IMR-90 (cell line): ENCODE data around the gene TRIM25. TPM values are rescaled to one million over a fixed set of nuclear protein-coding genes. Genes with fewer than 3 reads are reported as not detected.

ENCODE experiments used
- ATAC-seq: fragments of 200-7000 bp; cut with Tn5 transposase; 2 replicates; pipeline ENCODE4 v1.9.1; 2020; ENCODE audit warnings: low read depth, mild to moderate bottlenecking, moderate library complexity
- BruUV-seq: library from RNA; stranded (reverse); fragments of 400-500 nt; replicated peaks from 2 replicates; lab custom pipeline; 2021; lab: Mats Ljungman, UMichigan
- CTCF ChIA-PET: fragments of 300-600 bp; formaldehyde crosslinking; extraction: SDS; loops from one replicate; lab custom pipeline; 2021; ENCODE audit warnings: antibody characterized with exemption; lab: Yijun Ruan, JAX
- POLR2A ChIA-PET: fragments of 300-600 bp; sonication (Branson Sonifier 250); formaldehyde crosslinking; loops from one replicate; lab custom pipeline; 2022; ENCODE audit warnings: antibody characterized with exemption; ENCODE audit not compliant: unreplicated experiment; lab: Charles Lee
- DNase-seq: peaks from one replicate; pipeline ENCODE4 v3.0.0; 2013
- H2AFZ ChIP-seq: replicated peaks from 2 replicates; pipeline ENCODE3; 2013; ENCODE audit warnings: low read length, mild to moderate bottlenecking; ENCODE audit not compliant: poor library complexity
- H2AK5ac ChIP-seq: 2 replicates; pipeline ENCODE4 v1.6.1; 2013; ENCODE audit warnings: low read depth, low read length, inconsistent platforms
- H2AK9ac ChIP-seq: replicated peaks from 2 replicates; pipeline ENCODE3; 2013; ENCODE audit warnings: mild to moderate bottlenecking, low read depth, low read length, moderate library complexity; ENCODE audit not compliant: poor library complexity
- H2BK120ac ChIP-seq: 2 replicates; pipeline ENCODE4 v1.6.1; 2013; ENCODE audit warnings: low read depth, low read length, inconsistent platforms
- H2BK15ac ChIP-seq: 3 replicates; pipeline ENCODE4 v1.6.1; 2013; ENCODE audit warnings: low read depth, low read length, inconsistent platforms
- H2BK20ac ChIP-seq: 2 replicates; pipeline ENCODE4 v1.6.1; 2013; ENCODE audit warnings: low read depth, mild to moderate bottlenecking, inconsistent platforms, low read length, moderate library complexity
- H2BK5ac ChIP-seq: 2 replicates; pipeline ENCODE4 v1.6.1; 2013; ENCODE audit warnings: mild to moderate bottlenecking, low read depth, low read length, inconsistent platforms; ENCODE audit not compliant: poor library complexity, severe bottlenecking
- H3K14ac ChIP-seq: replicated peaks from 2 replicates; pipeline ENCODE4 v1.6.1; 2013; ENCODE audit warnings: low read depth, low read length, inconsistent platforms
- H3K18ac ChIP-seq: 2 replicates; pipeline ENCODE4 v1.6.1; 2013; ENCODE audit warnings: low read depth, low read length, control low read depth
- H3K23ac ChIP-seq: 2 replicates; pipeline ENCODE4 v1.6.1; 2013; ENCODE audit warnings: low read depth, low read length, inconsistent platforms
- H3K27ac ChIP-seq: 2 replicates; pipeline ENCODE4 v1.5.1; 2013; ENCODE audit warnings: mild to moderate bottlenecking, control low read depth, low read length; ENCODE audit not compliant: insufficient read depth
- H3K27me3 ChIP-seq: 2 replicates; pipeline ENCODE4 v1.6.1; 2013; ENCODE audit warnings: low read length; ENCODE audit not compliant: control insufficient read depth, insufficient read depth
- H3K36me3 ChIP-seq: 2 replicates; pipeline ENCODE4 v1.6.1; 2013; ENCODE audit warnings: low read length, mixed read lengths; ENCODE audit not compliant: control insufficient read depth, insufficient read depth
- H3K4ac ChIP-seq: 2 replicates; pipeline ENCODE4 v1.6.1; 2013; ENCODE audit warnings: low read depth, low read length, inconsistent platforms
- H3K4me1 ChIP-seq: 2 replicates; pipeline ENCODE4 v1.6.1; 2013; ENCODE audit warnings: low read length, mixed read lengths; ENCODE audit not compliant: control insufficient read depth, insufficient read depth
- H3K4me2 ChIP-seq: 2 replicates; pipeline ENCODE4 v1.6.1; 2013; ENCODE audit warnings: low read depth, mild to moderate bottlenecking, control low read depth, low read length, moderate library complexity
- H3K4me3 ChIP-seq: 2 replicates; pipeline ENCODE4 v1.5.1; 2013; ENCODE audit warnings: low read depth, mild to moderate bottlenecking, control low read depth, low read length, moderate library complexity; ENCODE audit not compliant: insufficient read depth
- H3K56ac ChIP-seq: 2 replicates; pipeline ENCODE4 v1.6.1; 2013; ENCODE audit warnings: low read length, inconsistent platforms; ENCODE audit not compliant: insufficient read depth; ENCODE audit errors: extremely low read depth
- H3K79me1 ChIP-seq, 2 experiments: 2 replicates each; pipeline ENCODE4 v1.6.1; 2013; ENCODE audit warnings: low read length in 2 of 2, inconsistent platforms in 1 of 2, low read depth in 1 of 2
- H3K9ac ChIP-seq: 2 replicates; pipeline ENCODE4 v1.6.1; 2013; ENCODE audit warnings: low read depth, low read length, control low read depth
- H3K9me1 ChIP-seq: 2 replicates; pipeline ENCODE4 v1.6.1; 2013; ENCODE audit warnings: low read length, inconsistent platforms; ENCODE audit not compliant: insufficient read depth
- H3K9me3 ChIP-seq: 2 replicates; pipeline ENCODE4 v1.6.1; 2013; ENCODE audit warnings: low read length; ENCODE audit not compliant: control insufficient read depth, insufficient read depth
- H4K20me1 ChIP-seq: 2 replicates; pipeline ENCODE4 v1.6.1; 2013; ENCODE audit warnings: low read length, inconsistent platforms; ENCODE audit not compliant: insufficient read depth
- H4K5ac ChIP-seq: 2 replicates; pipeline ENCODE4 v1.6.1; 2013; ENCODE audit warnings: mild to moderate bottlenecking, low read depth, low read length, control low read depth
- H4K8ac ChIP-seq, 2 experiments: 2 replicates each; pipeline ENCODE4 v1.6.1; 2013; ENCODE audit warnings: low read depth in 2 of 2, low read length in 2 of 2, control low read depth in 1 of 2, inconsistent platforms in 1 of 2
- H4K91ac ChIP-seq: 2 replicates; pipeline ENCODE4 v1.6.1; 2013; ENCODE audit warnings: low read depth, low read length, inconsistent platforms; ENCODE audit not compliant: insufficient read depth
- BHLHE40 ChIP-seq: fragments of 150-350 bp; IDR thresholded peaks from 2 replicates; pipeline ENCODE4 v1.6.1; 2016; ENCODE audit warnings: mild to moderate bottlenecking, low read depth, low read length
- CEBPB ChIP-seq: IDR thresholded peaks from 2 replicates; pipeline ENCODE4 v1.6.1; 2012; ENCODE audit warnings: low read depth, low read length, improper control_type of control experiment
- CHD1 ChIP-seq: IDR thresholded peaks from 2 replicates; pipeline ENCODE4 v1.6.1; 2012; ENCODE audit warnings: low read depth, low read length, improper control_type of control experiment
- CTCF ChIP-seq: conservative IDR thresholded peaks from 2 replicates; pipeline ENCODE4 v1.5.1; 2012; ENCODE audit warnings: mild to moderate bottlenecking, low read depth, low read length, improper control_type of control experiment
- ELK1 ChIP-seq: fragments of 150-350 bp; IDR thresholded peaks from 2 replicates; pipeline ENCODE4 v1.6.1; 2016; ENCODE audit warnings: low read depth, mild to moderate bottlenecking, low read length, moderate library complexity, borderline replicate concordance
- FOS ChIP-seq: fragments of 150-350 bp; IDR thresholded peaks from 2 replicates; pipeline ENCODE4 v1.6.1; 2016; ENCODE audit warnings: low read depth, low read length
- MAFK ChIP-seq: IDR thresholded peaks from 2 replicates; pipeline ENCODE4 v1.6.1; 2012; ENCODE audit warnings: low read depth, low read length, improper control_type of control experiment
- MAZ ChIP-seq: IDR thresholded peaks from 2 replicates; pipeline ENCODE4 v1.6.1; 2012; ENCODE audit warnings: low read depth, mild to moderate bottlenecking, low read length, improper control_type of control experiment, moderate library complexity, borderline replicate concordance
- MXI1 ChIP-seq: IDR thresholded peaks from 2 replicates; pipeline ENCODE4 v1.6.1; 2012; ENCODE audit warnings: low read depth, mild to moderate bottlenecking, low read length, moderate library complexity, borderline replicate concordance
- NFE2L2 ChIP-seq: fragments of 150-350 bp; IDR thresholded peaks from 2 replicates; pipeline ENCODE4 v1.6.1; 2016; ENCODE audit warnings: low read depth, mild to moderate bottlenecking, low read length
- POLR2A ChIP-seq: IDR thresholded peaks from 2 replicates; pipeline ENCODE4 v1.6.1; 2012; ENCODE audit warnings: mild to moderate bottlenecking, low read depth, low read length
- RAD21 ChIP-seq: IDR thresholded peaks from 2 replicates; pipeline ENCODE4 v1.6.1; 2012; ENCODE audit warnings: low read length, improper control_type of control experiment
- RCOR1 ChIP-seq: IDR thresholded peaks from 2 replicates; pipeline ENCODE4 v1.6.1; 2012; ENCODE audit warnings: mild to moderate bottlenecking, low read length, improper control_type of control experiment; ENCODE audit not compliant: insufficient replicate concordance
- RFX5 ChIP-seq: IDR thresholded peaks from 2 replicates; pipeline ENCODE4 v1.8.0; 2012; ENCODE audit warnings: low read depth, mild to moderate bottlenecking, low read length, moderate library complexity
- SMC3 ChIP-seq: fragments of 150-350 bp; IDR thresholded peaks from 2 replicates; pipeline ENCODE4 v1.6.1; 2016; ENCODE audit warnings: low read depth, mild to moderate bottlenecking, antibody characterized with exemption, low read length, moderate library complexity
- WGBS, 2 experiments: methylation state at CpG; one replicate each; pipeline versions ENCODE4 v1.1.5 to v1.1.7; 2013; ENCODE audit warnings: missing lambda C conversion rate in 2 of 2; ENCODE audit not compliant: insufficient read length in 1 of 2; ENCODE audit errors: extremely low coverage in 2 of 2; 5-methylcytosine and 5-hydroxymethylcytosine counted together
- dilution Hi-C: fragments of 300-500 bp; cut with HindIII; formaldehyde crosslinking; loops from one replicate; pipeline ENCODE4 v1.14.3; 2018; ENCODE audit warnings: low sequenced_read_pairs; ENCODE audit not compliant: unreplicated experiment
- in situ Hi-C: fragments of 300-500 bp; cut with MboI; formaldehyde crosslinking; loops from 3 replicates; pipeline ENCODE4 v1.14.3; 2019; ENCODE audit warnings: low sequenced_read_pairs, inconsistent platforms, mixed read lengths
- intact Hi-C: fragments of 100-400 bp; cut with micrococcal nuclease; formaldehyde crosslinking; loops from 2 replicates; pipeline ENCODE4 v1.10.0; 2022
- polyA plus RNA-seq, 3 experiments: library from polyadenylated mRNA; depleted of rRNA; stranded (reverse); fragments of >200 nt; gene quantifications; 2 replicates each; pipeline ENCODE4 v1.2.3, GENCODE V29; 2012; ENCODE audit warnings: low replicate concordance in 1 of 3
- total RNA-seq: library from RNA; depleted of rRNA; stranded (reverse); fragments of >200 nt; gene quantifications from 2 replicates; pipeline ENCODE4 v1.2.3, GENCODE V29; 2012
- TF ChIP-seq, protein P1 (sequence below): fragments of 150-350 bp; IDR thresholded peaks from 2 replicates; pipeline ENCODE4 v1.6.1; 2017; ENCODE audit warnings: mild to moderate bottlenecking, antibody characterized with exemption, low read length, low read depth

The TRIM25 gene
- total and polyA plus RNA-seq, 2 of the 4 experiments (the other 2 are of a cell fraction) = 25.5 to 27.5 TPM

DNA sequence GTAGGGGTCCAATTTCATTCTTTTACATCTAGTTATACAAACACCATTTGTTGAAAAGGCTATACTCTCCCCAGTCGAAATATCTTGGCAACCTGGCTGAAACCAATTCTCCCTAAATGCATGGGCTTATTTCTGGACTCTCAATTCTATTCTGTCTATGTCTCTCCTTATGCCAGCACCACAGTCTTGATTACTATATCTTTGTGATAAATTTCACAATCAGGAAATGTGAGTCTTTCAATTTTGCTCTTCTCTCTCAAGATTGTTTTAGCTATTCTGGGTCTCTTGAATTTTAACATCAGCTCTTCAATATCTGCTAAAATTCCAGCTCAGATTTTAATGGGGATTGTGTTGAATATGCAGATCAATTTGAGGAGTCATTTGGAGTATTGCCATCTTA is 5.9 kb upstream of the TRIM25 start:
- H4K20me1 ChIP-seq = no peaks in the 10 kb centered on the region
- no peak overlapping the region for H2BK120ac ChIP-seq
- no peak overlapping the region for H3K4ac ChIP-seq
- H3K79me1 ChIP-seq = peaks cover 0 to 4% of the 10 kb centered on the region in 2 experiments; a peak in 3 of 4 replicates
- H2BK15ac ChIP-seq = no peak overlapping the region
- H2AK5ac ChIP-seq = no peak overlapping the region
- peaks cover 4% of the 10 kb centered on the region for H3K4me1 ChIP-seq
- H3K23ac ChIP-seq = no peak overlapping the region
- no TSS peak for BruUV-seq
- H3K36me3 ChIP-seq = no peaks in the 10 kb centered on the region
- POLR2A ChIA-PET = no interaction called here
- H3K27ac ChIP-seq = no peak overlapping the region
- intact Hi-C loops (no loop called here), in situ Hi-C loops (no loop called here), dilution Hi-C loops (no loop called here)
- CTCF ChIA-PET = no interaction called here
- no peak overlapping the region for H2BK5ac ChIP-seq
- no peak overlapping the region for H3K14ac ChIP-seq
- H3K9me1 ChIP-seq = no peaks in the 10 kb centered on the region
- no peak overlapping the region for H4K91ac ChIP-seq
- H3K9ac ChIP-seq = no peak overlapping the region
- H3K9me3 ChIP-seq = no peaks in the 10 kb centered on the region
- no peak overlapping the region for H3K4me2 ChIP-seq
- H2AFZ ChIP-seq = no peak overlapping the region
- DNase-seq (no peak), ATAC-seq (no peak)
- H3K56ac ChIP-seq = no peak overlapping the region
- no CpG with 5 or more reads among the region's 1 CpG for WGBS, 2 experiments
- H3K27me3 ChIP-seq = no peaks in the 10 kb centered on the region
- no peak overlapping the region for H3K18ac ChIP-seq
- H2BK20ac ChIP-seq = no peak overlapping the region
- H3K4me3 ChIP-seq = no peak overlapping the region
- no peak overlapping the region for H2AK9ac ChIP-seq
- TF ChIP-seq CEBPB (no peak; the same call in 1 of the 2 replicates), SMC3 (no peak), CTCF (no peak), ELK1 (no peak), RCOR1 (no peak), POLR2A (no peak), MAFK (no peak), CHD1 (no peak), RFX5 (no peak), MXI1 (no peak), MAZ (no peak), NFE2L2 (no peak), RAD21 (no peak), BHLHE40 (no peak), FOS (no peak)
- TF ChIP-seq, protein P1, sequence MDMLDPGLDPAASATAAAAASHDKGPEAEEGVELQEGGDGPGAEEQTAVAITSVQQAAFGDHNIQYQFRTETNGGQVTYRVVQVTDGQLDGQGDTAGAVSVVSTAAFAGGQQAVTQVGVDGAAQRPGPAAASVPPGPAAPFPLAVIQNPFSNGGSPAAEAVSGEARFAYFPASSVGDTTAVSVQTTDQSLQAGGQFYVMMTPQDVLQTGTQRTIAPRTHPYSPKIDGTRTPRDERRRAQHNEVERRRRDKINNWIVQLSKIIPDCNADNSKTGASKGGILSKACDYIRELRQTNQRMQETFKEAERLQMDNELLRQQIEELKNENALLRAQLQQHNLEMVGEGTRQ = no peak
- H4K5ac ChIP-seq = no peak overlapping the region
- no peak overlapping the region for H4K8ac ChIP-seq
